Activated T-cell treated with anti-CD3 and anti-CD28 coated beads, Interleukin-2, amount 50 U/mL, for 1 hour (primary cell): ENCODE results near the gene POTEG.
"Not testable (repeated sequence)": the region's sequence is repeated elsewhere in the genome, so short reads cannot be mapped to it uniquely, and the experiment has no call there.

ENCODE experiments used
- DNase-seq: peaks from one replicate; pipeline ENCODE4 v3.0.0-alpha.2; 2020

POTEG gene

GRCh38 chr14:19372813-19373500 is 61.2 kb downstream of the POTEG start:
- not testable (repeated sequence) for DNase-seq

- DNase-seq: not testable (repeated sequence)
Observed at GRCh38 chr14:19371767-19372166, 62.4 kb downstream of the POTEG start.

DNA sequence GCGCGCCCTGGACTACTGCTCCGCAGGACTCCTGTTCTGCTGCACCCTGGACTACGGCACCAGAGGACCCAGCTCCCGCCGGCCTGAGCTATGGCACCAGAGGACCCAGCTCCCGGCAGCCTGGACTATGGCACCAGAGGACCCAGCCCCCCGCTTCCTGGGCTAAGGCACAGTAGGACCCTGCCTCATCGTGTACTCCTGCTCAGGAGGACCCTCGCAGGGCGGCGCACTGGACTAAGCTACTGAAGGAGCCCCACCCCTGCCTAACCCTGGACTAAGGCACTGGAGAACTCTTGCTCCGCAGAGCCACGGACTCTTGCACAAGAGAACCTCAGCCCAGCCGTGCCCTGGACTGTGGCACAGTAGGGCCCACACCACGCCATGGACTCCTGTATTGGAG is 71.3 kb downstream of the POTEG start:
- not testable (repeated sequence) for DNase-seq

- DNase-seq: not testable (repeated sequence)
Observed at GRCh38 chr14:19362323-19362722, 71.8 kb downstream of the POTEG start.

DNA sequence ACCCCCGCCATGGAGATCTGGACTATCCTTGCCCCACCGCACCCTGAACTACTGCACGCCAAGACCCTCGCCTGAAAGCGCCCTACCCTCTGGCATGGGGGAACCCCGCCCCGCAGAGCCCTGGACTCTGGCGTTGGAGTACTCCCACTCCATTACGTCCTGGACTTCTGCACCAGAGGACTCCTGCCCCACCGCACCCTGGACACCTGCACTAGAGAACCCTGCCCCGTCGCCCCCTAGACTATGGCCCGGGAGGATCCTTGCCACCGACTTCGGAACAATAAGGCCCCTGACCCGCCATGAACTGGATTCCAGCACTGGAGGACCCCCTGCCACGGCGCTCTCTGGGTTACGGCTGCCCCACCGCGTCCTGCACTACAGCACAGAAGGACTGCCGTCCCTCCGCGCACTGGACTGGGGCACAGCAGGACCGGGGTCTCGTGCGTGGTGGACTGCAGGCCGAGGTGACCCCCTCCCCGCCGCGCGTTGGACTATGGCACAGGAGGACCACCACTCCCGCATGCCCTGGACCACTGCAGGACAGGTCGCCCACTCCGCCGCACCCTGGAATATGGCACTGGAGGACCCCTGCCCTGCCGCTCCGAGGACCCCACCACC is 72.4 kb downstream of the POTEG start:
- DNase-seq: not testable (repeated sequence)

- DNase-seq: not testable (repeated sequence)
Observed at GRCh38 chr14:19360937-19361635, 73.1 kb downstream of the POTEG start.
